Activated CD4-positive, alpha-beta T cell treated with anti-CD3 and anti-CD28 coated beads, Interleukin-2, Interleukin-4, amounts not matched to agents 100 ng/mL and 50 ng/mL, durations not matched to agents 16 hours and 8 hours (primary cell): ENCODE data around the gene WNT4.

ENCODE experiments used
- DNase-seq: peaks from one replicate; pipeline ENCODE4 v3.0.0-alpha.2; 2020; ENCODE audit warnings: low spot score

The WNT4 gene

GRCh38 chr1:22108339-22109105 lies 34.4 kb downstream of the WNT4 start:
- DNase-seq, result no peak

GRCh38 chr1:22107126-22107525 lies 35.8 kb downstream of the WNT4 start:
- DNase-seq, result no peak

DNA sequence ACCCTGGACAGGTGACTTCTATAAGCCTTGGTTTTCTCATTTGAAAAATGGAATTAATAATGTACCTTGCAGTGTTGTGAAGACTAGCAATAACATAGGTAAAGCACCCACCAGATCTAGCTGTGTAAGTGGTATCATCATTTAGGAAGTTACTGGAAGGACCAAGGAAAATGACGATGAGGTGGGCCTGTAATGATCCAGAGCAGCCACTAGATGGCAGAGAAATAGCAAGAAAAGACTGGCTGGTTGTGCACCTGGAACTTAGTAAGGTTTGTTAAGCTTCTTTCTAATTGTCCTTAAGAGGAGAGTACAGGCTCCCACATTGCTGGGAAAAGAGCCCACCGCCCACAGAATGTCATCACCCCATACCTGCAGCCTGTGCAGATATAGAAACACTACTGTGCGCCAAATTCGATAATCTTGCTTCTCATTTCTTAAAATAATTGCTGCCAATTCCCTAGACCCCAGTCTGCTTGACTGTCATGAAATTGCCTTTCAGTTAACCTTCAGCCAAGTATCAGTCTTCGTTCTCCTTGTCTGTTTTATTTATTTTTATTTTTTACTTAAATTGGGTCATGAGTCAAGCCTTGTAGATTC lies 37.2 kb downstream of the WNT4 start:
- peak; percentile 58 for DNase-seq

DNA sequence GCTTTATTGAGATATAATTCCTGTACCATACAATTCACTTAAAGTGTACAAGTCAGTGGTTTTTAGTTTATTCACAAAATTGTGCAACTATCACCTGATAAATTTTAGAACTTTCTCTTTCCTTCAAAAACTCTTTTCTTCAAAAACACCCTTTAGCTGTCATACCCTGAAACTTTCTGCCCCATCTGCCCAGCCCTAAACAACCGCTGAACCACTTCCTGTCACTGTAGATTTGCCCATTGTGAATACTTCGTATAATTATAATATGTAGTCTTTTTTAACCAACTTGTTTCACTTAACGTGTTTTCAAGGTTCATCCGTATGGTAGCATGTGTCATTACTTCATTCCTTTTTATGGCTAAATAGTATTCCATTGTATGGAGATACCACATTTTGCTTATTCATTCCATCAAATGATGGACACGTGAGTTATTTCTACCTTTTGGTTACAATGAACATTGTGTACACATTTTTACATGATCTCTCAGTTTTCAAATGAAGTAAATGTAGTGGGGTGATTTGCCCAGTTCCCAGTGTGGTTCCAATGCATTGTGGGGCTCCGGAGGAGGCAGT lies 37.9 kb downstream of the WNT4 start:
- peak; percentile 70 for DNase-seq

DNA sequence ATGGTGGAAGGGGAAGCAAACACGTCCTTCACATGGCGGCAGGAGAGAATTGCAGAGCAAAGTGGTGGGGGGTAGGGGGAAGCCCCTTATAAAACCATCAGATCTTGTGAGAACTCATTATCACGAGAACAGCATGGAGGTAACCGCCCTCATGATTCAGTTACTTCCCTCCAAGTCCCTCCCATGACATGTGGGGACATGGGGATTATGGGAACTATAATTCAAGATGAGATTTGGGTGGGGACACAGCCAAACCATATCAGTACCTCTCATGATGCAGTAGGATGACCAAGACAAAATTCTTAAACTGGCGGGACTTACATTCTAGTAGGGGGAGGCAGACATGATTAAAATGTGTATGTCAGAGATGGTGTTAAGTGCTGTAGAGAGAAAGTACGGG lies 38.8 kb downstream of the WNT4 start:
- DNase-seq, result no peak

- DNase-seq, result no peak
Observed at GRCh38 chr1:22102746-22103145, 40.2 kb downstream of the WNT4 start.

- no peak for DNase-seq
Observed at GRCh38 chr1:22101995-22102394, 40.9 kb downstream of the WNT4 start.

- DNase-seq, result no peak
Observed at GRCh38 chr1:22101199-22101598, 41.7 kb downstream of the WNT4 start.

DNA sequence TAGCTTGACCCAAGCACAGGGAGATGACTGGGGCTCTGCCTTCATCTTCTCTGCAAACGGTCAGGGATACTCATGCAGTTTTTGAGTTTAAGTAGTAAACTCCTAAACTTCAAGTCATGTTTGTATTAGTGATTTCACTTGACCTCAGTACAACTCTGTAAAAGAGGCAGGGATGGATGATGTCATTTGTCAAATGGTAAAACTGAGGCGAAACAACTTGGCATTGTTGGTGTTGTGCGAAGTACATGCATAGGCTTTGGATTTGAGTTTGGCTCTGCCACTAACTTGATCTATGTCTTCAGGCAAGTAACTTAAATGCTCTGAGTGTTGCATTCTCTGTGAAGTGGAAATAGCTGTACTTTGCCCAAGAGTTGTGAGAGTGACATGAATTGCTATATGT lies 42.7 kb downstream of the WNT4 start:
- no peak for DNase-seq

DNA sequence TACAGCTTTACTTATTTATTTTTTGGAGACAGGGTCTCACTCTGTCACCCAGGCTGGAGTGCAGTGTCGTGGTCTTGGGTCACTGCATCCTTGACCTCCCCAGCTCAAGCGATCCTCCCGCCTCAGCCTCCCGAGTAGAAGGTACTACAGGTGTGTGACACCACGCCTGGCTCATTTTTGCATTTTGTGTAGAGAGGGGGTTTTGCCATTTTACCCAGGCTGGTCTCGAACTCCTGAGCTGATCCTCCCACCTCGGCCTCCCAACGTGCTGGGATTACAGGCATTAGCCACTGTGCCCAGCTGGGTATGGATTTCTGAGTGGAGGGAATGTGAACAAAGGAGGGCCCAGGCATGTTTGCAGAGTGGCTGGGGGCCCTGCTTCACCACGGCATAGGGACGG lies 44.1 kb downstream of the WNT4 start:
- DNase-seq, result no peak

GRCh38 chr1:22096463-22096862 lies 46.4 kb downstream of the WNT4 start:
- no peak for DNase-seq

- no peak for DNase-seq
Observed at GRCh38 chr1:22096036-22096435, 46.9 kb downstream of the WNT4 start.

DNA sequence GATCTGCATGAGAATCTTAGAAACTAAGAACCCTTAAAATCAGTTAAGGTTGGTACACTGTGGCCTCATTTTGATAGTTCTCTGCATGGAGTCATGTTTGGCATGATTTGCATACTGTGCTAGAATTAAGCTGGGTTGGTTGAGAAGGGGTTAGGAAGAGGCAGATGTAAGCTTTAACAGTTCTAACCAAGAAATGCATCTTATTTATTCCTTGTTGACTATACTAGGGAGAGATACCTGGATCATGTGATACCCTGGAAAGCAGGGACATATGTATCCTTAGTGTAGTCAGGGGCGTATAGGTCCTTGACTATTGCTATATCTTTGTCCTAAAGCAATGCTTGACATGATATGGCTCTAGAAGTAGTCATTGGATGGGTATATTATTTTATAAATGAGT lies 49.4 kb downstream of the WNT4 start:
- no peak for DNase-seq

GRCh38 chr1:22092026-22092768 lies 50.7 kb downstream of the WNT4 start:
- DNase-seq, result peak; percentile 80

GRCh38 chr1:22090867-22091266 lies 52.0 kb downstream of the WNT4 start:
- no peak for DNase-seq

DNA sequence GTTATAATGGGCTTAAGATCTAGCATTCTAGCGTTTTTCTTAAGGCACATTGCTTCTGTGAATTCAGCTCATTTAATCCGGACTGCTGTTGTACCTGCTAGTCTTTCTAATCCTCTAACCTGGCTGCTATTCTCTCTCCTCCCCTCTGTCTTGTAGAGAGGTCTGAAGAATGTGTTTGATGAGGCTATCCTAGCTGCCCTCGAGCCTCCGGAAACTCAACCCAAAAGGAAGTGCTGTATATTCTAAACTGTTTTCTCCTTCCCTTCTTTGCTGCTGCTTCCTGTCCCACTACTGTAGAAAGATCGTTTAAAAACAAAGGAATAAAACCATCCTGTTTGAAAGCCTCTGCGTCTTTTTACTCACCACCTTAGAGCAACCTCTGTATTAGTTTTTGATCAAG lies 53.1 kb downstream of the WNT4 start:
- DNase-seq, result no peak

- DNase-seq, result peak; percentile 39
Observed at GRCh38 chr1:22089134-22089571, 53.7 kb downstream of the WNT4 start.

- no peak for DNase-seq
Observed at GRCh38 chr1:22088331-22088730, 54.6 kb downstream of the WNT4 start.

DNA sequence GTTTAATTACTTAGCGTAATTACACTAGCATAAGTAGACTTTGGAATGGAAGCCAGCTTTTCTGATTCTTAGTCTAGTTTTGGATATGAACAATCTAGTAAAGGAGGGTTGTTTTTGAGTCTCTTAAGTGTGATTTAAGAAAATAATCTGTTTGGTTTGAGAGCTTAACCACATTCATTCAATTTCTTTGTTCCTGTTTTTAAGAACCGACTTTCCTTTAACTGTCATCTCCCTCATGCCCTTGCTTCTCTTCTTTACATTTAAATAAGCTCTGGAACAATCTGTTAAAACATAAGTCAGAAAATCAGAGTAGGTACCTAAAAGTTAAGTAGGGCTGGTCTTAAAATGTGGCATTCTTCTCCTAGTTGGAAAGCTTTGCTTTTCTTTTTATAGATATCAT lies 62.7 kb downstream of the WNT4 start:
- no peak for DNase-seq

DNA sequence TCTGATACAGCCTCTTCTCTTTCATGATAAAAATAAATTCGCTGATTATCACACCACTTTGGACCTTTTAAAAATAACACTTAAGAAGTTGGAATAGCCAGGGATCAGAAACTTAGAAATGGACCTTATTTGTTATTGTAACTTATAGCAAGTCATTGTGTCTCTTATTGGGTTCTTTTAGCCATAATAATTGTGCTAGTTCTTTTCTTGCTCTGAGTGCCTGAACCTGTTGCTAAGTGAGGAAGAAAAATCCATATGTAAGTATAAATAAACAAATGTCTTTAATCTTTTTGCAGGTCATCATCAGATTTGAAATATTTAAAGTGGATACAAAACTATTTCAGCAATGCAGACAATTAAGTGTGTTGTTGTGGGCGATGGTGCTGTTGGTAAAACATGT lies 64.8 kb downstream of the WNT4 start:
- DNase-seq, result no peak

GRCh38 chr1:22077728-22078127 lies 65.2 kb downstream of the WNT4 start:
- no peak for DNase-seq

DNA sequence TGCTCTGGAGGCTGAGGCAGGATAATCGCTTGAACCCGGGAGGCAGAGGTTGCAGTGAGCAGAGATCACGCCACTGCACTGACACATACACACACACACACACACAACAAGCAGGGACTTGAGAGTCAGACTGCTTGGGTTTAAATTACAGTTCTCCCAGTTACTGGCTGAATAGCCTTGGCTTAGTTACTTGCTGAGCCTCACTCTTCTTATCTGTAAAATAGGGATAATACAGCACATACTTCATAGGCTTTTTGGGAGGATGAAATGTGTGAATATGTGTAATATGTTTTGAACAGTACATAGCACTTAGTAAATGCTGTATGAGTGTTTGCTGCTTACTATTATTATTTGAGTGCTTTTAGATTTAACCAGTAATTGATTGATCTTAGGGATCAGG lies 66.6 kb downstream of the WNT4 start:
- DNase-seq, result no peak

GRCh38 chr1:22075718-22076117 lies 67.2 kb downstream of the WNT4 start:
- no peak for DNase-seq
